Measurements from ENCODE around the gene SLC25A34. TPM values are rescaled to one million over a fixed set of nuclear protein-coding genes. Genes with fewer than 3 reads are reported as not detected.

Gene SLC25A34
- total and polyA plus RNA-seq, 10 of the 15 experiments (the other 5 are each of a cell fraction or from before 2014, with no cell fraction given), result 0.02 to 1.6 (median 0.39) TPM

DNA sequence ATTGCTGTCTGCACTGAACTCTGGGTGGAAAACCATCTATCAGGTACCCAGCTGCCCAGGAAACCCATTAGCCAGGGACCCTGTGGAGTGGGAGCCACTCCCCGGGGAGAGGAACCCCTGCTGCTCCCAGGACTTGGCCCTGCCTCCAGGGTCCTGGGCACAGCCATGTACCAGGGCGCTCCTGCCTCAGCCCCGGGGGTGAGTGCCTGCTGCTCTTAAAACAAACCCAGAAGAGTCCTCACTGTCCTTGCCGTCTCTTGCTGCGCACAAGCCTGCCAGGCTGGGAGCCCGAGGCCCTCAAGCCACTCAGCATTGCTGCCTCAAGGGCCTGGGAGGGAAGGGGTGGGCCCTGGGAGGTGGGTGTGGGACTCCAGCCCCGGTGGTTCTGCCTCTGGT, 3.4 kb upstream of the SLC25A34 start:
- H3K4me3 ChIP-seq, result no peak overlapping the region
- H3K4me2 ChIP-seq (ENCODE audit: control insufficient read depth, insufficient read depth), result no peak overlapping the region
- SMC1A ChIA-PET (ENCODE audit: uncharacterized antibody, unreplicated experiment), result no interaction called here
- RAD21 ChIA-PET (ENCODE audit: unreplicated experiment), result interaction anchor here (0.6 kb wide), 1 partner anchor 161 kb away, joined by 3 read pairs; no protein-coding TSS in a partner anchor
- in situ Hi-C loops (cut with MboI) (no loop called here), intact Hi-C loops (cut with micrococcal nuclease; ENCODE audit: unreplicated experiment) (loop anchor here (5.0 kb wide), 1 partner anchor 300 kb away; no protein-coding TSS in a partner anchor)
- no peaks in the 10 kb centered on the region for H3K79me2 ChIP-seq (ENCODE audit: control insufficient read depth, insufficient read depth, low read length)
- H3K27ac ChIP-seq (ENCODE audit: control insufficient read depth, insufficient read depth), result no peak overlapping the region
- no peak overlapping the region for H2AFZ ChIP-seq (ENCODE audit: control insufficient read depth, low read depth, low read length)
- BruUV-seq (replicated peaks), result no TSS peak
- H3K9me3 ChIP-seq (replicated peaks; ENCODE audit: control insufficient read depth, insufficient read depth, low read length), result no peaks in the 10 kb centered on the region
- peaks cover 7 to 20% of the 10 kb centered on the region in 2 experiments for H3K36me3 ChIP-seq (ENCODE audit: control insufficient read depth in 2 of 2, insufficient read depth in 2 of 2, low read length in 1 of 2)
- 100% methylated on average over 4 of the region's 7 CpGs for WGBS (ENCODE audit: insufficient coverage, insufficient replicate concordance, low lambda C conversion rate, missing lambda C conversion rate)
- POLR2A ChIA-PET, result interaction anchor here (0.6 kb wide), 1 partner anchor 52 kb away, joined by 4 read pairs; no protein-coding TSS in a partner anchor
- H4K20me1 ChIP-seq (ENCODE audit: control insufficient read depth, insufficient read depth), result no peaks in the 10 kb centered on the region
- DNase-seq (ENCODE audit: low read depth, low spot score) (no peak), FAIRE-seq (no peak), ATAC-seq (no peak)
- no peaks in the 10 kb centered on the region for H3K27me3 ChIP-seq (replicated peaks in 1 of 2; ENCODE audit: control insufficient read depth in 2 of 2, insufficient read depth in 2 of 2, low read length in 1 of 2)
- H3K4me1 ChIP-seq (ENCODE audit: control insufficient read depth, insufficient read depth, low read length), result no peaks in the 10 kb centered on the region
- no peak overlapping the region for H3K9ac ChIP-seq (ENCODE audit: control insufficient read depth, insufficient read depth, low read length)
- CTCF ChIA-PET, result interaction anchor here (0.6 to 1.0 kb wide), 2 partner anchors 9 to 51 kb away, joined by 3 to 4 read pairs; no protein-coding TSS in a partner anchor
- TF ChIP-seq HDAC2 (IDR thresholded peaks at IDR 0.05) (no peak), BACH1 (IDR thresholded peaks at IDR 0.05; ENCODE audit: borderline replicate concordance) (no peak), TCF12 (IDR thresholded peaks at IDR 0.05; ENCODE audit: low read depth, low read length) (no peak), HDAC6 (IDR thresholded peaks at IDR 0.05; ENCODE audit: unreplicated experiment) (no peak), NR2F1 (conservative IDR thresholded peaks at IDR 0.05) (no peak), RCOR1 (conservative IDR thresholded peaks at IDR 0.05; ENCODE audit: low read depth, low read length) (no peak), IRF4 (IDR thresholded peaks at IDR 0.05; ENCODE audit: low read depth, low read length) (no peak), TARDBP (IDR thresholded peaks at IDR 0.05; ENCODE audit: borderline replicate concordance) (no peak), NR2C2 (IDR thresholded peaks at IDR 0.05; ENCODE audit: borderline replicate concordance, control insufficient read depth, insufficient read length, low read depth) (no peak), ZNF384 (IDR thresholded peaks at IDR 0.05; ENCODE audit: borderline replicate concordance, low read depth, low read length) (no peak), E2F8 (IDR thresholded peaks at IDR 0.05; ENCODE audit: low read depth, partially characterized antibody) (no peak), KLF5 (IDR thresholded peaks at IDR 0.05; ENCODE audit: partially characterized antibody) (no peak), BCL3 (IDR thresholded peaks at IDR 0.05; ENCODE audit: borderline replicate concordance, insufficient read depth, low read depth, low read length, poor library complexity, severe bottlenecking) (no peak), ZSCAN29 (IDR thresholded peaks at IDR 0.05) (no peak), NFYB (IDR thresholded peaks at IDR 0.05; ENCODE audit: insufficient read depth, low read depth, low read length) (no peak), SKIL (IDR thresholded peaks at IDR 0.05; ENCODE audit: low read depth, poor library complexity, severe bottlenecking) (no peak), FOXM1 (IDR thresholded peaks at IDR 0.05; ENCODE audit: low read depth, low read length) (no peak)

Measured in GM12878 (cell line).